HG02571 (cell line): ENCODE data around the gene DYNC1H1.
A peak's percentile ranks its signal among the peaks of the same experiment; 100 is the strongest.
"Not testable (repeated sequence)": the region's sequence is repeated elsewhere in the genome, so short reads cannot be mapped to it uniquely, and the experiment has no call there.

Source experiments
- ATAC-seq: cut with Tn5 transposase; IDR thresholded peaks from one replicate; pipeline ENCODE4 v1.9.1; 2021; ENCODE audit warnings: mild to moderate bottlenecking, moderate library complexity; ENCODE audit not compliant: unreplicated experiment

The DYNC1H1 gene

GRCh38 chr14:101963052-101963451 is 1.3 kb upstream of the DYNC1H1 start:
- no peak for ATAC-seq

- no peak for ATAC-seq
Measured at GRCh38 chr14:101963656-101964296, 597 bp upstream of the DYNC1H1 start.

- peak; percentile 31 for ATAC-seq
Measured at GRCh38 chr14:101965181-101965544, 790 bp downstream of the DYNC1H1 start.

GRCh38 chr14:101965770-101966722 is 1.7 kb downstream of the DYNC1H1 start:
- no peak for ATAC-seq

GRCh38 chr14:101966742-101967141 is 2.4 kb downstream of the DYNC1H1 start:
- ATAC-seq = no peak

GRCh38 chr14:101968186-101968585 is 3.8 kb downstream of the DYNC1H1 start:
- ATAC-seq = no peak

GRCh38 chr14:101969481-101969880 is 5.1 kb downstream of the DYNC1H1 start:
- no peak for ATAC-seq

GRCh38 chr14:101970830-101971400 is 6.5 kb downstream of the DYNC1H1 start:
- no peak for ATAC-seq

GRCh38 chr14:101971458-101971857 is 7.1 kb downstream of the DYNC1H1 start:
- ATAC-seq = not testable (repeated sequence)

- no peak for ATAC-seq
Measured at GRCh38 chr14:101972126-101972866, 7.9 kb downstream of the DYNC1H1 start.

GRCh38 chr14:101973356-101973755 is 9.0 kb downstream of the DYNC1H1 start:
- no peak for ATAC-seq

- no peak for ATAC-seq
Measured at GRCh38 chr14:101975231-101975630, 10.9 kb downstream of the DYNC1H1 start.

- ATAC-seq = no peak
Measured at GRCh38 chr14:101977311-101978071, 13.1 kb downstream of the DYNC1H1 start.

GRCh38 chr14:101979666-101980065 is 15.3 kb downstream of the DYNC1H1 start:
- ATAC-seq = no peak

GRCh38 chr14:101980251-101980650 is 15.9 kb downstream of the DYNC1H1 start:
- ATAC-seq = no peak

GRCh38 chr14:101980700-101981099 is 16.3 kb downstream of the DYNC1H1 start:
- peak; percentile 92 for ATAC-seq

GRCh38 chr14:101982621-101983020 is 18.2 kb downstream of the DYNC1H1 start:
- ATAC-seq = no peak

GRCh38 chr14:101984831-101985230 is 20.5 kb downstream of the DYNC1H1 start:
- ATAC-seq = not testable (repeated sequence)

GRCh38 chr14:101985957-101986356 is 21.6 kb downstream of the DYNC1H1 start:
- ATAC-seq = no peak

GRCh38 chr14:101986953-101987352 is 22.6 kb downstream of the DYNC1H1 start:
- no peak for ATAC-seq
